GM19099 (cell line): ENCODE measurements around the gene TOPBP1.

Source experiments
- POLR2A ChIP-seq: IDR thresholded peaks from 3 replicates; pipeline ENCODE4 v1.6.1; 2011; ENCODE audit warnings: low read depth; ENCODE audit not compliant: insufficient read length; ENCODE audit errors: extremely low read depth

The TOPBP1 gene

GRCh38 chr3:133563816-133564215, 97.9 kb downstream of the TOPBP1 start:
- TF ChIP-seq POLR2A, result no peak

- TF ChIP-seq POLR2A, result no peak
Measured at GRCh38 chr3:133563186-133563591, 98.6 kb downstream of the TOPBP1 start.

GRCh38 chr3:133562376-133562775, 99.4 kb downstream of the TOPBP1 start:
- no peak for TF ChIP-seq POLR2A

GRCh38 chr3:133561679-133562078, 100.1 kb downstream of the TOPBP1 start:
- TF ChIP-seq POLR2A, result no peak
